ENCODE measurements around the gene KIF3A.
"Not testable (repeated sequence)": the region's sequence is repeated elsewhere in the genome, so short reads cannot be mapped to it uniquely, and the experiment has no call there.

The KIF3A gene

DNA sequence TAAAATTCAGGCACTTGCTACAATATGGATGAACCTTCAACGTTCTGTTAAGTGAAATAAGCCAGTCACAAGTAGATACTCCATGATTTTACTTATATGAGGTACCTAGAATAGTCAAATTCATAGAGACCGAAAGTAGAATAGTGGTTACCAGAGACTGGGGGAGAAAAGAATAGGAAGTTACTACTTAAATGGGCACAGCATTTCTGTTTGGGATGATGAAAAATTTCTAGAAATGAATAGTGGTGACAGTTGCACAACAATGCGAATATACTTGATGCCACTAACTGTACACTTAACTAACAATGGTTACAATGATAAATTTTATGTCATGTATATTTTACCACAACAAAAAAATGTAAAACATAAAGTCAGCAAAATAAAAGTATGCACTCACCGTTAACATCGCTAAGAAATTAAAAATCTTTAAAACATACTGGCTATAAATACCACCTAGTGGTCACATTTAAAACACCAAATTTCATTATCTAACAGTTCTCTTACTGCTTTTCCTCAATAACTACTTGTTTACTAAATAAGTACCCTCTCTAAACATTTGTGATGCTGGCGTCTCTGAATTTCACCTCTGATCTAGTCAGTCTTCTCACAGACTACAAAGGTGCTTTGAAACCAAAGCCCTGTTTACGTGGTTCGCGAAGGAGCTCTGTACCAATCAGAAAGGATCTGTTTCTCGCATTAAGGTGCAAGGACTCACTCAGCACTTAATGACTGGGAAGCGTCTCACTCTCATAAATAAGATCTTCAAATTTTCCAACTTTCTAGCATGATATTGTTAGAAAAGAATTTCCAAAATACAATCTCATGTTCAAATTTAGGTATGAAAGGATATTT lies 22.7 kb downstream of the KIF3A start:
- TF ChIP-seq, protein P1, sequence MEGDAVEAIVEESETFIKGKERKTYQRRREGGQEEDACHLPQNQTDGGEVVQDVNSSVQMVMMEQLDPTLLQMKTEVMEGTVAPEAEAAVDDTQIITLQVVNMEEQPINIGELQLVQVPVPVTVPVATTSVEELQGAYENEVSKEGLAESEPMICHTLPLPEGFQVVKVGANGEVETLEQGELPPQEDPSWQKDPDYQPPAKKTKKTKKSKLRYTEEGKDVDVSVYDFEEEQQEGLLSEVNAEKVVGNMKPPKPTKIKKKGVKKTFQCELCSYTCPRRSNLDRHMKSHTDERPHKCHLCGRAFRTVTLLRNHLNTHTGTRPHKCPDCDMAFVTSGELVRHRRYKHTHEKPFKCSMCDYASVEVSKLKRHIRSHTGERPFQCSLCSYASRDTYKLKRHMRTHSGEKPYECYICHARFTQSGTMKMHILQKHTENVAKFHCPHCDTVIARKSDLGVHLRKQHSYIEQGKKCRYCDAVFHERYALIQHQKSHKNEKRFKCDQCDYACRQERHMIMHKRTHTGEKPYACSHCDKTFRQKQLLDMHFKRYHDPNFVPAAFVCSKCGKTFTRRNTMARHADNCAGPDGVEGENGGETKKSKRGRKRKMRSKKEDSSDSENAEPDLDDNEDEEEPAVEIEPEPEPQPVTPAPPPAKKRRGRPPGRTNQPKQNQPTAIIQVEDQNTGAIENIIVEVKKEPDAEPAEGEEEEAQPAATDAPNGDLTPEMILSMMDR (IDR thresholded peaks at IDR 0.05; ENCODE audit: control insufficient read depth, insufficient read depth, low read depth, low read length, missing control alignments): peak; percentile 25
- no peak for DNase-seq (ENCODE audit: low read depth)
- H3K4me3 ChIP-seq (ENCODE audit: control insufficient read depth, low read depth, low read length): no peak overlapping the region

DNA sequence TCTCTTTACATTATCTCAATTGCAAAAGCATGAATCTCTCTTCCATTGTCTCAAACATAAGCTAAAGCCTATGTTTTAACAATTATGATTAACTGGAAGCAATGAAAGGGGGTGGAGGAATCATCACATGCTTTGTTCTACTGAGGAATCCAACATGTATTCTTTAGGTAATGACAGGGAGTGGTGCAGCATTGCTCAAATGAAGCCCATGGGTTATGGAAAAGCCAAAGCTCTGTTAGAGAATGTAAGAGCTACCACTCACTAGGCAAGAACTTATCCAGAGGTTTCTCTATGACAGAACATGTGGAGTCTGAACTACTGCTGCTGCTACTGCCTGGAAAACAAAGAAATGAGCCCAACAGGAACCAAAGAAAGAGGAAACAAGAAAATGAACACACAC lies 28.7 kb downstream of the KIF3A start:
- H3K4me3 ChIP-seq (ENCODE audit: control insufficient read depth, low read depth, low read length): no peak overlapping the region
- TF ChIP-seq, protein P1 (IDR thresholded peaks at IDR 0.05; ENCODE audit: control insufficient read depth, insufficient read depth, low read depth, low read length, missing control alignments): no peak
- DNase-seq (ENCODE audit: low read depth): no peak

DNA sequence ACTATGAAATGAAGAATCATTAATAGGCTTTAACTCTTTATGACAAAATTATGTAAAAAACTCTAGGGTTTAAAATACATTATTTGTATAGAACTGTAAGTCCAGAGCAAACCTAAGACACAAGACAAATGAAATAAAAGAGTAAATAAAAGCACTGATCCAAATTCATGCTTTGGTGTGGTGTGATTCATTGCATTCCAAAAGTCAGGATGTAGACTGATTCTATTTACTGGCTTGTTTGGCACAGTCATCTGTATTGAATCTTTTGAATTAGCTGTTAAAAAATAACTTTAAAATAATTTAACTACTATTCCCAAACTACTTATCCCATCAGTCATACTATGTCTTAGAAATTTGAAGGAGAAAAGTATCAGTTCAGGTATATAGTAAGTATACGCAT lies 32.5 kb downstream of the KIF3A start:
- H3K4me3 ChIP-seq (ENCODE audit: control insufficient read depth, low read depth, low read length): no peak overlapping the region
- TF ChIP-seq, protein P1 (IDR thresholded peaks at IDR 0.05; ENCODE audit: control insufficient read depth, insufficient read depth, low read depth, low read length, missing control alignments): no peak
- DNase-seq (ENCODE audit: low read depth): no peak

DNA sequence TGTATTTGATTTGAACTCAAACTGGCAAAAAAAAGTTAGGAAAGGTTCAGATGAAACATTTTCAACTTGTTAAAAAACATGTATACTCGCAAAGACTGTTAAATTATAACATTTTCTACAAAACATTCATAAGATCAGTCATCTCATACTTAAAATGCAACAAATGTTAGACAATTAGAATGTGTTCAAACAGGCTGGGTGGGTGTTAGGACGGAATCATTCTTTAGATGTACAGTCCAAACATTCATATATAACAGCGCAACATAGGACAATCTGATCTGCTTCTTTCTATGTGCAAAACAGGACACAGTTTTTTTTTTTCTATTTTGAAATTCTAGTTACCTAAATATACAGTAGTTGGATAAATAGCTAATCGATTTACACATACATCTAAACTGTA lies 41.4 kb downstream of the KIF3A start:
- H3K4me3 ChIP-seq (ENCODE audit: control insufficient read depth, low read depth, low read length): no peak overlapping the region
- DNase-seq (ENCODE audit: low read depth): no peak
- TF ChIP-seq, protein P1 (IDR thresholded peaks at IDR 0.05; ENCODE audit: control insufficient read depth, insufficient read depth, low read depth, low read length, missing control alignments): no peak

DNA sequence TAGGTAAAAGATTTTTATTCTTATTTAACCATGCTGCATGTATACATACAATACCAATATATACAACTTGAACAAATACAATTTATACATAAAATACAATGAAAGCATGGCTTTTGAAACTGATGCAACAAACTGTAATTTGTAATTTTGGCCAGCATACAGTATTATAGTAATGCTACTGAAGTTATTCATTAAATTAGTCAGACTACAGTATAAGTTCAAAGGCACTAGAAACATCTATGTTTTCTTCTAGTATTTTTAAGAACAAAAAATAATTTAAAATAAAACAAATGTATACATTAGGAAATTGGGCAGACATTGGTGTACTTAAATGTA lies 44.7 kb downstream of the KIF3A start:
- H3K4me3 ChIP-seq (ENCODE audit: control insufficient read depth, low read depth, low read length): no peak overlapping the region
- TF ChIP-seq, protein P1 (IDR thresholded peaks at IDR 0.05; ENCODE audit: control insufficient read depth, insufficient read depth, low read depth, low read length, missing control alignments): no peak
- no peak for DNase-seq (ENCODE audit: low read depth)

DNA sequence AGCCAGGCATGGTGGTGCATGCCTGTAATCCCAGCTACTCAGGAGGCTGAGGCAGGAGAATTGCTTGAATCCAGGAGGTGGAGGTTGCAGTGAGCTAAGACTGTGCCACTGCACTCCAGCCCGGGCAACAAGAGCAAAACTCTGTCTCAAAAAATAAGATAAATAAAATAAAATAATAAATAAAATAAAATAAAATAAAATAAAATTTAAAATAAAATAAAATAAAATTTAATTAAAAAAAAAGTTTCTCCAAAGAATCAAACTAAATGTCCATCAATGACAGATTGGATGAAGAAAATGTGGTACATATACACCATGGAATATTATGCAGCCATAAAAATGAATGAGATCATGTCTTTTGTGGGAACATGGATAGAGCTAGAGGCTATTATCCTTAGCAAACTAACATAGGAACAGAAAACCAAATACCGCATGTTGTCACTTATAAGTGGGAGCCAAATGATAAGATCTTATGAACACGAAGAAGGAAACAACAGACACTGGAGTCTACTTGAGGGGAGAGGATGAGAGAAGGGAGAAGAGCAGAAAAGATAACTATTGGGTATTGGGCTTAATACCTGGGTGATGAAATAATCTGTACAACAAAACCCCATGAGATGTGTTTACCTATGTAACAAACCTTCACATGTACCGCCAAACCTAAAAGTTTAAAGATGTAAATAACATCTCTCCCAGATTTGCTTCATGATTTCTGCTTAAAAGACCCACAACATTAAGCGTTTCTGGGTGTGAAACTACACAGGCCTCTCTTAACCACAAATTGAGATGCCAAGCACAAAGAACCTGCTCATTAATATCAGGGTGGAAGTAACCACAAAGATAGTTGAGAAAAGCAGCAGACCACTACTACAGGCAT lies 45.4 kb downstream of the KIF3A start:
- DNase-seq (ENCODE audit: low read depth); H3K4me3 ChIP-seq (ENCODE audit: control insufficient read depth, low read depth, low read length): not testable (repeated sequence)

DNA sequence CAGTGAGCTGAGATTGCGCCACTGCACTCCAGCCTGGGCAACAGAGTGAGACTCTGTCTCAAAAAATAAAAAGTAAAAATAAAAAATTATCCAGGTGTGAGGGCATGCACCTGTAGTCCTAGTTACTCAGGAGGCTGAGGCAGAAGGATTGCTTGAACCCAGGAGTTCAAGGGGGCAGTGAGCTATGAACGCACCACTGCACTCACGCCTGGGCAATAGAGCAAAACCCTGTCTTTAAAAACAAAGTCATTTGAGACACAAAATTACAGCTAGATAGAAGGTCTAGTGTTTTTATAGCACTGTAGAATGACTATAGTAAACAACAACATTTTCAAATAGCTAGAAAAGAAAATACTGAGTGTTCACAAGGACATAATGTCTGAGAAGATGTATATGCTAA lies 47.2 kb downstream of the KIF3A start:
- H3K4me3 ChIP-seq (ENCODE audit: control insufficient read depth, low read depth, low read length): no peak overlapping the region
- TF ChIP-seq, protein P1 (IDR thresholded peaks at IDR 0.05; ENCODE audit: control insufficient read depth, insufficient read depth, low read depth, low read length, missing control alignments): no peak
- DNase-seq (ENCODE audit: low read depth): no peak
